ENCODE data around the gene EPB41L4B. TPM values are rescaled to one million over a fixed set of nuclear protein-coding genes. Genes with fewer than 3 reads are reported as not detected.

Gene EPB41L4B
- total and polyA plus RNA-seq, 2 of the 13 experiments (the other 11 are each of a cell fraction or from before 2014, with no cell fraction given): 17.6 to 22.1 TPM

- FAIRE-seq (no peak), ATAC-seq (no peak), DNase-seq (ENCODE audit: low spot score) (no peak)
- no peak for TF ChIP-seq RBFOX2 (IDR thresholded peaks at IDR 0.05; ENCODE audit: low read depth, low read length)
- TF ChIP-seq ZBTB2 (CRISPR knock-in tag; IDR thresholded peaks at IDR 0.05; ENCODE audit: low read depth): no peak
- no peak for TF ChIP-seq FLYWCH1 (CRISPR knock-in tag; IDR thresholded peaks at IDR 0.05)
- Histone ChIP-seq H3K79me2 (ENCODE audit: insufficient read depth, low read length) (no peaks in the 10 kb centered on the region), H3K4me3 (replicated peaks in 1 of 3; ENCODE audit: insufficient read depth in 1 of 3, low read depth in 2 of 3, low read length in 3 of 3) (no peak overlapping the region), H3K9ac (ENCODE audit: insufficient read depth, low read depth, low read length) (no peak overlapping the region), H3K4me2 (ENCODE audit: low read depth, low read length) (no peak overlapping the region), H3K4me1 (ENCODE audit: insufficient read depth, low read length) (peaks cover 23% of the 10 kb centered on the region), H3K27me3 (ENCODE audit: control insufficient read depth in 1 of 2, insufficient read depth in 2 of 2, low read length in 2 of 2) (no peaks in the 10 kb centered on the region), H3K36me3 (replicated peaks in 1 of 2; ENCODE audit: control insufficient read depth in 1 of 2, insufficient read depth in 2 of 2, low read length in 2 of 2) (no peaks in the 10 kb centered on the region), H2AFZ (ENCODE audit: low read length) (no peak overlapping the region), H4K20me1 (ENCODE audit: insufficient read depth, low read length) (no peaks in the 10 kb centered on the region), H3K9me3 (ENCODE audit: low read length) (no peaks in the 10 kb centered on the region), H3K27ac (ENCODE audit: extremely low read length, insufficient read depth, low read length) (no peak overlapping the region)
- no TSS peak for BruUV-seq (replicated peaks)
- in situ Hi-C loops (cut with HindIII; ENCODE audit: extremely low pct_ligation_motif_present, low pct_unique_long_range_greater_than_20kb): no loop called here
- POLR2A ChIA-PET: no interaction called here
- intact Hi-C loops (cut with micrococcal nuclease; ENCODE audit: unreplicated experiment): no loop called here
- CTCF ChIA-PET (ENCODE audit: low intra/inter-chr PET ratio, low total read pairs): no interaction called here
- 48% methylated on average over 1 of the region's 1 CpG for WGBS (ENCODE audit: low lambda C conversion rate)
Observed at GRCh38 chr9:109163194-109163593, 157.7 kb downstream of the EPB41L4B start.

- Histone ChIP-seq H3K9me3 (ENCODE audit: low read length) (no peaks in the 10 kb centered on the region), H3K79me2 (ENCODE audit: insufficient read depth, low read length) (no peaks in the 10 kb centered on the region), H2AFZ (ENCODE audit: low read length) (no peak overlapping the region), H3K4me1 (ENCODE audit: insufficient read depth, low read length) (peaks cover 18% of the 10 kb centered on the region), H3K9ac (ENCODE audit: insufficient read depth, low read depth, low read length) (no peak overlapping the region), H3K4me3 (replicated peaks in 1 of 3; ENCODE audit: insufficient read depth in 1 of 3, low read depth in 2 of 3, low read length in 3 of 3) (no peak overlapping the region), H3K36me3 (replicated peaks in 1 of 2; ENCODE audit: control insufficient read depth in 1 of 2, insufficient read depth in 2 of 2, low read length in 2 of 2) (no peaks in the 10 kb centered on the region), H3K4me2 (ENCODE audit: low read depth, low read length) (no peak overlapping the region), H4K20me1 (ENCODE audit: insufficient read depth, low read length) (no peaks in the 10 kb centered on the region), H3K27ac (ENCODE audit: extremely low read length, insufficient read depth, low read length) (no peak overlapping the region), H3K27me3 (ENCODE audit: control insufficient read depth in 1 of 2, insufficient read depth in 2 of 2, low read length in 2 of 2) (no peaks in the 10 kb centered on the region)
- no peak for FAIRE-seq
- DNase-seq (ENCODE audit: low spot score): no peak
- ChIA-PET CTCF (ENCODE audit: low intra/inter-chr PET ratio, low total read pairs) (no interaction called here), POLR2A (no interaction called here)
- no peak for TF ChIP-seq KDM5A (IDR thresholded peaks at IDR 0.05; ENCODE audit: borderline replicate concordance, low read length)
- no peak for TF ChIP-seq ZFYVE20 (CRISPR knock-in tag; IDR thresholded peaks at IDR 0.05; ENCODE audit: borderline replicate concordance, low read depth)
- TF ChIP-seq ZNF318 (CRISPR knock-in tag; IDR thresholded peaks at IDR 0.05): no peak
- no peak for ATAC-seq
- intact Hi-C loops (cut with micrococcal nuclease; ENCODE audit: unreplicated experiment): no loop called here
- 42% methylated on average over 3 of the region's 3 CpGs for WGBS (ENCODE audit: low lambda C conversion rate)
- no TSS peak for BruUV-seq (replicated peaks)
- in situ Hi-C loops (cut with HindIII; ENCODE audit: extremely low pct_ligation_motif_present, low pct_unique_long_range_greater_than_20kb): no loop called here
Observed at GRCh38 chr9:109162677-109163076, 158.2 kb downstream of the EPB41L4B start.

Data from HepG2 (cell line).